OCI-LY1 (cell line): ENCODE measurements around the gene ENTPD7.

Experiments
- H2AFZ ChIP-seq: fragments of 200-600 bp; sonication (generic), shearing (Covaris generic); 2 replicates; pipeline ENCODE4 v1.6.0; 2014; ENCODE audit warnings: antibody characterized with exemption, mild to moderate bottlenecking, low read length
- H3F3A ChIP-seq: fragments of 200-600 bp; sonication (generic), shearing (Covaris generic); 2 replicates; pipeline ENCODE4 v1.6.0; 2014; ENCODE audit warnings: mild to moderate bottlenecking, antibody characterized with exemption, low read length, moderate library complexity; ENCODE audit not compliant: insufficient read depth
- H3K27ac ChIP-seq: fragments of 200-600 bp; sonication (generic); 2 replicates; pipeline ENCODE4 v1.5.1; 2014; ENCODE audit warnings: low read length, mixed run types, mild to moderate bottlenecking, low read depth; ENCODE audit not compliant: poor library complexity, severe bottlenecking
- H3K27me3 ChIP-seq: fragments of 200-600 bp; sonication (generic); 2 replicates; pipeline ENCODE4 v1.6.0; 2014; ENCODE audit warnings: antibody characterized with exemption, mild to moderate bottlenecking, low read length, moderate library complexity; ENCODE audit not compliant: insufficient read depth
- H3K36me3 ChIP-seq: fragments of 200-600 bp; sonication (generic); 2 replicates; pipeline ENCODE4 v1.6.1; 2014; ENCODE audit warnings: mild to moderate bottlenecking, antibody characterized with exemption, low read length, moderate library complexity, mixed read lengths; ENCODE audit not compliant: insufficient read depth
- H3K4me1 ChIP-seq: fragments of 200-600 bp; sonication (generic); 2 replicates; pipeline ENCODE4 v1.5.1; 2014; ENCODE audit warnings: mild to moderate bottlenecking, low read length, moderate library complexity; ENCODE audit not compliant: insufficient read depth, severe bottlenecking
- H3K4me2 ChIP-seq: fragments of 200-600 bp; sonication (generic), shearing (Covaris generic); 2 replicates; pipeline ENCODE4 v1.6.1; 2014; ENCODE audit warnings: low read length
- H3K4me3 ChIP-seq: fragments of 200-600 bp; sonication (generic); 2 replicates; pipeline ENCODE4 v1.5.1; 2014; ENCODE audit warnings: low read length, low read depth, mild to moderate bottlenecking, mixed read lengths; ENCODE audit not compliant: poor library complexity, severe bottlenecking
- H3K79me2 ChIP-seq: fragments of 200-600 bp; shearing (Covaris generic); 2 replicates; pipeline ENCODE4 v1.6.1; 2016; ENCODE audit warnings: mixed run types, low read length, mixed read lengths; ENCODE audit not compliant: insufficient read depth
- H3K9ac ChIP-seq: fragments of 200-600 bp; sonication (generic), shearing (Covaris generic); 2 replicates; pipeline ENCODE4 v1.6.1; 2014; ENCODE audit warnings: mild to moderate bottlenecking, low read length, mixed read lengths
- H3K9me2 ChIP-seq: fragments of 200-600 bp; sonication (generic), shearing (Covaris generic); 2 replicates; pipeline ENCODE4 v1.6.1; 2014; ENCODE audit warnings: low read depth, mild to moderate bottlenecking, low read length, mixed read lengths
- H3K9me3 ChIP-seq: fragments of 200-600 bp; shearing (Covaris generic); 2 replicates; pipeline ENCODE4 v1.6.1; 2014; ENCODE audit warnings: low read length, mixed read lengths
- H4K20me1 ChIP-seq: fragments of 200-600 bp; sonication (generic), shearing (Covaris generic); 2 replicates; pipeline ENCODE4 v1.6.0; 2016; ENCODE audit warnings: mild to moderate bottlenecking, low read length; ENCODE audit not compliant: insufficient read depth
- EZH2 ChIP-seq: fragments of 200-600 bp; sonication (generic), shearing (Covaris generic); IDR thresholded peaks from 2 replicates; pipeline ENCODE4 v1.8.0; 2017; ENCODE audit warnings: borderline replicate concordance, mixed run types, mild to moderate bottlenecking, antibody characterized with exemption, low read length, moderate library complexity, mixed read lengths
- TF ChIP-seq, protein P1 (sequence below): fragments of 200-600 bp; sonication (generic), shearing (Covaris generic); IDR thresholded peaks from 2 replicates; pipeline ENCODE4 v1.5.1; 2017; ENCODE audit warnings: mild to moderate bottlenecking, antibody characterized with exemption, low read length, moderate library complexity, mixed read lengths

The ENTPD7 gene

DNA sequence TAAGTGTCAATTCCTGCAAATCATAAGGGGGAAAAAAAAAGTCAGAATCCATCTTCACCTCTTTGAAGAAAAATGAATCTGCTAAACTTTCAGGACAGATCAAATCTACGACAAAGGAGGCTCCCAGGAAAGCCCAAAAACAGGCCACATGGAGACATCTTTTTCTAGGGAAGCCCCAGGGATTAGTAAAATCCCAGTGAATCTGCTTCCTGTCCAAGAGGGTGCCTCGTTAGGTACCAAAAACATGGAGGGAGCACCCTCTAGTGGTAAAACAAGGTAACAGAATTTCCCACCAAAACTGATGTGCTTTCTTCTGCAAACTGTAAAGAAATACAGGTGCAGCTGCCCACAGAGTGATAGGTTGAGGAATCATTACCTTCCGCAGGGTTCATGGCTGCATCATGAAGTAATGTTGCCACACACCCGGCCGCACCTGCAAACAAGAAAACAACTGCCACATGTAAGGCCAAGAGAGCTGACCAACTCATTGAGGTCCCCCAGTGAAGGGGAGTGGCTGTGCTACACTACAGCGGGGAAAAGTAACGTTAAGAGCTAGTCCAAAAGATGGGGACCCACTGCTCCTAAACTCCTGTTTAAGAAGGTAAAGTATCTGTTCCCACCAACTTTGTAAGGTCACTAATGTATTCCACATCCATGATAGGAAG lies 47.0 kb upstream of the ENTPD7 start:
- Histone ChIP-seq H3K27ac (no peak overlapping the region), H3F3A (no peaks in the 10 kb centered on the region), H3K79me2 (no peaks in the 10 kb centered on the region), H3K9me2 (no peaks in the 10 kb centered on the region), H3K4me1 (no peaks in the 10 kb centered on the region), H3K36me3 (peaks cover 14% of the 10 kb centered on the region), H3K27me3 (no peaks in the 10 kb centered on the region), H4K20me1 (no peaks in the 10 kb centered on the region), H3K4me3 (no peak overlapping the region), H3K9ac (no peak overlapping the region), H3K9me3 (no peaks in the 10 kb centered on the region), H3K4me2 (no peak overlapping the region), H2AFZ (no peak overlapping the region)
- no peak for TF ChIP-seq EZH2
- TF ChIP-seq, protein P1, sequence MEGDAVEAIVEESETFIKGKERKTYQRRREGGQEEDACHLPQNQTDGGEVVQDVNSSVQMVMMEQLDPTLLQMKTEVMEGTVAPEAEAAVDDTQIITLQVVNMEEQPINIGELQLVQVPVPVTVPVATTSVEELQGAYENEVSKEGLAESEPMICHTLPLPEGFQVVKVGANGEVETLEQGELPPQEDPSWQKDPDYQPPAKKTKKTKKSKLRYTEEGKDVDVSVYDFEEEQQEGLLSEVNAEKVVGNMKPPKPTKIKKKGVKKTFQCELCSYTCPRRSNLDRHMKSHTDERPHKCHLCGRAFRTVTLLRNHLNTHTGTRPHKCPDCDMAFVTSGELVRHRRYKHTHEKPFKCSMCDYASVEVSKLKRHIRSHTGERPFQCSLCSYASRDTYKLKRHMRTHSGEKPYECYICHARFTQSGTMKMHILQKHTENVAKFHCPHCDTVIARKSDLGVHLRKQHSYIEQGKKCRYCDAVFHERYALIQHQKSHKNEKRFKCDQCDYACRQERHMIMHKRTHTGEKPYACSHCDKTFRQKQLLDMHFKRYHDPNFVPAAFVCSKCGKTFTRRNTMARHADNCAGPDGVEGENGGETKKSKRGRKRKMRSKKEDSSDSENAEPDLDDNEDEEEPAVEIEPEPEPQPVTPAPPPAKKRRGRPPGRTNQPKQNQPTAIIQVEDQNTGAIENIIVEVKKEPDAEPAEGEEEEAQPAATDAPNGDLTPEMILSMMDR = peak; percentile 58

DNA sequence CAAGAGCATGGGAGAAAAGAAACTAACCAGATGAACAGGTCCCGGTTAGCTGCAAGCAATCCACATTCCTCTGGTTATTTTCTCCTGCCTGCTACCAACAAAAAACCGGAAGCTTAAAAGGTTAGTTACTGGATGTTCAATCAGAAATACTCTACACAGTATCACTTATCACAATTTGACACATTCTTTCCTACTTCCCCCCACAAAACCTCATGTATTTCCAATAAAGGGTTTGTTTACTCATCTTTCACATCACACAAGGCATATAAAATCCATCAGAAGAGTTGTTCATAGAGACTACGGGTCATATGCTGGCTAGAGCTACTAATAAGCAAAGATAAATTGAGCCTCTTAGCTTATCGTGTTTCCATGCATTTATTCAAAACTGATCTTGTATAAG lies 43.9 kb upstream of the ENTPD7 start:
- H4K20me1 ChIP-seq = no peaks in the 10 kb centered on the region
- no peaks in the 10 kb centered on the region for H3K9me3 ChIP-seq
- H3K79me2 ChIP-seq = peaks cover 13% of the 10 kb centered on the region
- peaks cover 22% of the 10 kb centered on the region for H3K4me1 ChIP-seq
- peaks cover 11% of the 10 kb centered on the region for H3K36me3 ChIP-seq
- H3K4me3 ChIP-seq = no peak overlapping the region
- no peak overlapping the region for H3K4me2 ChIP-seq
- H3K27me3 ChIP-seq = no peaks in the 10 kb centered on the region
- no peaks in the 10 kb centered on the region for H3K9me2 ChIP-seq
- no peak overlapping the region for H3K9ac ChIP-seq
- H3K27ac ChIP-seq = no peak overlapping the region
- no peak overlapping the region for H2AFZ ChIP-seq
- TF ChIP-seq, protein P1 = no peak
- TF ChIP-seq EZH2 = no peak
- H3F3A ChIP-seq = no peaks in the 10 kb centered on the region

DNA sequence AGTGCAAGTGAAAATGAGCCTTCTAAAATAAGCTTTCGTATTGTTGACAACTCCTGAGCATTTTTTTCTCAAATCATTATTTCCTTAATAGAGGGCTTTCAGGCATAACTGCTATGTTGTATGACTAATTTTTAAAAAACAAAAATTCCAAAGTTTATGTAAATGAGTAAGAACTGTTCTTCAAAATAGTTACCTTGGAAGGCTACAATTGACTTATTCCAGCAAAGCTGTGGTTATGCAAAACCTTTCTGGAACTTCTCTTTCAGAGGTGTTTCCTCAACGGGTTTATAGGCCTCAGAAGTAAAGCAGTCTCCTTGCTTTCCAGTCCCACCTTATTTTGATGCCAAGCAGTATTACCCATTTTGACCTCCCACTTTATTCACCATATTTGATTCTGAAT lies 41.6 kb upstream of the ENTPD7 start:
- Histone ChIP-seq H3K79me2 (peaks cover 13% of the 10 kb centered on the region), H3K9ac (no peak overlapping the region), H3K27me3 (no peaks in the 10 kb centered on the region), H3K9me2 (no peaks in the 10 kb centered on the region), H3K4me1 (peaks cover 29% of the 10 kb centered on the region), H3K9me3 (no peaks in the 10 kb centered on the region), H2AFZ (no peak overlapping the region), H3F3A (no peaks in the 10 kb centered on the region), H3K4me2 (peak overlapping the region; percentile 81), H4K20me1 (no peaks in the 10 kb centered on the region), H3K4me3 (peak overlapping the region; percentile 96), H3K36me3 (no peaks in the 10 kb centered on the region), H3K27ac (no peak overlapping the region)
- TF ChIP-seq, protein P1 = no peak
- TF ChIP-seq EZH2 = no peak
